ENCODE measurements around the gene CRYGN.

- TF ChIP-seq POLR2A (IDR thresholded peaks at IDR 0.05) (no peak), CTCF (IDR thresholded peaks at IDR 0.05) (no peak)
Measured at GRCh38 chr7:151431281-151431767, 8.6 kb downstream of the CRYGN start.

Measured in uterus (tissue), 2 donors.